OCI-M2 (cell line): ENCODE results near the gene ODF2L.

Source experiments
- DNase-seq: peaks from one replicate; lab custom pipeline; 2025; ENCODE audit not compliant: unreplicated experiment; lab: John Stamatoyannopoulos, UW

Gene ODF2L, protein sequence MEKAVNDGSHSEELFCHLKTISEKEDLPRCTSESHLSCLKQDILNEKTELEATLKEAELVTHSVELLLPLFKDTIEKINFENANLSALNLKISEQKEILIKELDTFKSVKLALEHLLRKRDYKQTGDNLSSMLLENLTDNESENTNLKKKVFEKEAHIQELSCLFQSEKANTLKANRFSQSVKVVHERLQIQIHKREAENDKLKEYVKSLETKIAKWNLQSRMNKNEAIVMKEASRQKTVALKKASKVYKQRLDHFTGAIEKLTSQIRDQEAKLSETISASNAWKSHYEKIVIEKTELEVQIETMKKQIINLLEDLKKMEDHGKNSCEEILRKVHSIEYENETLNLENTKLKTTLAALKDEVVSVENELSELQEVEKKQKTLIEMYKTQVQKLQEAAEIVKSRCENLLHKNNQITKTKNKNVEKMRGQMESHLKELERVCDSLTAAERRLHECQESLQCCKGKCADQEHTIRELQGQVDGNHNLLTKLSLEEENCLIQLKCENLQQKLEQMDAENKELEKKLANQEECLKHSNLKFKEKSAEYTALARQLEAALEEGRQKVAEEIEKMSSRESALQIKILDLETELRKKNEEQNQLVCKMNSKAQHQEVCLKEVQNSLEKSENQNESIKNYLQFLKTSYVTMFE

DNA sequence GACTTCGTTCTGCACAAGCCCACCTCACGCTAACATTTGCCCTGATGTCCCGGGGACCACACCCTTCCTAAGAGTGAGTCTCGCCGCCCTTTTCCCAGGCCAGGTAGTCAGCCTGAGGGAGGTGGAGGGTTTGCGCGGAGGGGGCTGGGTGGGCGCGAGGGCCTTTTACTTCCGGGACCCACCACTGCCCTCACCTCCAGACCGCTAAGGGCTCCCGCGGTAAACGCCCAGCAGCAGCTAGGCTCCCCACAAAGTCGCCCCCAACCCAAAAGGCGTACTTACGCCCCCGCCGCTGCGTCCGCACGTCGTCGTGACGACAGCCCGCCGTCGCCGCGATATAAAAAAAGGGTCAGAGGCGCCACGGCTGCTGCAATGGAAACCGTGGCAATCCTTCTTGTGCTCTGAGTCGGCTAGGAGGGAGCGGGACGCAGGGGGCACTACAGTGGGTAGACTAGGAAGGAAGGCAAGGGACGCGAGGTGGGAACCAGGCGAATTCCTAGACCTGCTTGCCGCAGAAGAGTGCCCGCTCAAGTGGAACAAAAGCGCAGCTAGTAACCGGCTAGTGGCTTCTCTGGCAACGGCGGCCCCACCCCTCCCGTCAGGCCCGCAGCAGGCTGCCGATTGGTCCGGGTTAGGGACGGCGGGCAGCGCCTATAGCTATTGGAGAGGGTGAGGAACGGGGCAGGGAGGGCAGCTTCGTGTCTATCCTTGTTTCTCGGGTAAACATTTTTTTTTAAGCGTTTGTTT, at the start of gene ODF2L:
TSS of gene ODF2L (minus strand) at position 573 of the 747 bp plus-strand sequence. CDS start 9,296 bp downstream, outside the sequence.
- DNase-seq, result peak; percentile 40

DNA sequence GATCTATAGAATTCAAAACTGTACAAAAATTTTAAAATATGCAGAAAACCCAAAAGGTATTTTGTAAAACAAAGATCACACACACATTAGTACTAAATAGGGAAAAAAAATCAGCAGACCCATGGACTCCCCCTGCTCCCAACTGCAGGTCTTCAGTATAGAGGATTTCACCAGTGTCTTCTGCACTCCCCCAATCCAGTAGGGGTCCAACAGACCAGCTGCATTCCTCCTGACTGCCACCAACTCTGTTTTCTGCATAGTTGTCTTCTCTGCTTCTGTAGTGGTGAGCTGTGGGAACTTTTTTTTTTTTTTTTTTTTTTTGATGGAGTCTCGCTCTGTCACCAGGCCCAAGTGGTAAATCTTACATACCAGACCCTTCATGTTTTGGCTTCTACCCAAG, 49.8 kb upstream of the ODF2L start:
- no peak for DNase-seq

DNA sequence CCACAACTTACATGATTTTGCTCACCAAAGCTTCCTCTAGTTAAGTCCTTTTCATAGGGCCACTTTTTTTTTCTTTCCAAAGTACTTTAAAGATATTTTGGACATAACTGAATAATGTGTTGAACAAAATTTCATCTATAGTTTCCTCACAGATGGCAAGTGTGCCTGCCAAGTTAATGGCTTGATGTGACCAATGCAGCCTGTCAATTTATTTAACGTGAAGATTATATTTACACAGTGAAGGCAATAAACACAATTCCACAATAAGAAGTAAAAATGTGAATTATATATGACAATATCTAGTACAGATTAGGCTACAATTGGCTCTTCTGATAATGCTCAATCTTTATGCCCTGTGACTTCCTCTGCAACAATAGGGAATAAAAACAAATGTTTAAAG, 45.9 kb upstream of the ODF2L start:
- no peak for DNase-seq

DNA sequence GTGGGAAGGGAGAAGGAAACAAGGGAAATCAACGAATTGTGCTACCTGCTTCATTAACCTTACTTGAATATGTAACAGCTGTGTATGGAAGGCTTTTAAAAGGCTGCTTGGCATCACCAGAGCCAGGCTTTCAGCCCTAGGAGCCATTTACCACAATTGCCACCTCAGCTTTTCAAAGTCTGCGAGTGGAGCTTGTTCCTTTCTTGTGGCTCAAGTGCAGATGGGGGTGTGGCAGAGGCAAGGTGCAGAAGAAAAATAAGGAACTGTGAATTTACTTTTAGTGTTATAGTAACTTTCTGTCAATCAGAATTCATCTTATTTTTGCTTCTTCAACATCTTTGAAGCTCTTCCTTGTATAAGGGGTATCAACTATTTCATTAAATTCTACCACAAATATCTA, 45.5 kb upstream of the ODF2L start:
- DNase-seq, result no peak

DNA sequence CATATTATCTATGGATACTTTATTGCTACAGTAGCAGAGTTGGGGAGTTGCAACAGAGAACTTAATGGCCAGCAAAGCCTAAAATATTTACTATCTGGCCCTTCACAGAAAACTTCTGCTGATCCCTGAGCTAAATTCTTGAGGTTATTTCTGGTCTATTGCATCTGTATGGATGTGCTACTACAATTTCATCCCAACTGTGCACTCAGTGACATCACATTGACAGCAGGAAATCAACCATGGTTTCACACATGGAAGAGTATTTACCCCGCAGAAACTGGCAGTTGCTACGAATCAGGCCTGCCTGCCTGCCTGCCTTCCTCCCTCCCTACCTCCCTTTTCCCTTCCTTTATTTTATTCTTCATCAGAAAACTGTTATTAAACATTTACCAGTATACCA, 39.9 kb upstream of the ODF2L start:
- DNase-seq, result no peak

DNA sequence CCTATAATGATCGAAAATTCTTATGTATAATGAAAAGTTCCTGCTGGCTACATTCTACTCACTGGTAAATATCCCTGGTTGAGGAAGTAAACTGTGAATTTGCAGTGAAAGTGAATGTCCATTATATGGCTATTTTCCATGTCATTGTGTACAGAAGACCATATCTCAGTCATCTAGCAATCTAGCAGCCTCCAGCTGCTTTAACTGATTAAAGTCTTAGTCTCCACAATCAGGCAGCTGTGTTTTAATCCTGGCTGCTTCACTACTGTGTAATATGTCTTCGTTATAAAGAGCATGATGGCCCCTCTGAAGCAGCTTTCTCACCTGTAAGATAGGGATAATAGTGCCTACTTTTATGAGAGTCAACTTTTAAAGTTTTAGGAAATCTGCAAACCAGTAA, 39.2 kb upstream of the ODF2L start:
- DNase-seq, result no peak

DNA sequence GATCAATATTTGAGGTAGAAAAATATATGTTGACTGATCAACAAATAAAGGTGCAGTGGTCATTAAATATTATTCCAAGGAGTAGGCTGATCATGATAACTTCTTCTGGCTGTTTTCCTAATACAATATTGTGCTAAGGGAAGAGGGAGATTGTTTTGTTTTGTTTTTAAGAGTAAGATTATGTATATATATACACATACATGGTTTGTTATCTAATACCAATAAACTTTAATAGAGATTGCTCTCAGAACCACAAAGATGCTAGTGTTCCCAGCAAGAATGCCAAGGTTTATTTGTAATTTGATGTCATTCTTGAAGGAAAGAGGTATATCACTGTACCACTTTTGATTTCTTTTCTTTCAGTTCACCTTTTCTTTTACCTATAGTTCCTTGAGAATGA, 37.9 kb upstream of the ODF2L start:
- DNase-seq, result no peak

DNA sequence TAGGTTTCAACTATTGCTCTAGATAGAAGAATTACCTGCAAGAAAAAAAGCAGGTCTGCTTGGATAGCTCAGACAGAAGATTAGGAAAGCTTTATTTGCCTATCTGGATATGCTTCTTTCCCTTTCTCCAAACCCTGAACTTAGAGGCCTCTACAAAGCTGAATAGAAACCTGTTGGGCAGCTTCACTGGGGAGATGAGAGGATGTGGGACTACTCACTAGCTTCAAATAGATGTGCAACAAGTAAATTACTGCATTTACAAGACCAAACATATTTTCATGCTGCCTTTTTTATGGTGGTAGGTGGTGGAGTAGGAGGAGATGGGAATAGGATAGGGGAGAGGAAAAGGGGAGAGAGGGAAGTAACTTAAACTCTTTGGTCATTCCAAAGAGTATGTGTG, 34.3 kb upstream of the ODF2L start:
- DNase-seq, result no peak

DNA sequence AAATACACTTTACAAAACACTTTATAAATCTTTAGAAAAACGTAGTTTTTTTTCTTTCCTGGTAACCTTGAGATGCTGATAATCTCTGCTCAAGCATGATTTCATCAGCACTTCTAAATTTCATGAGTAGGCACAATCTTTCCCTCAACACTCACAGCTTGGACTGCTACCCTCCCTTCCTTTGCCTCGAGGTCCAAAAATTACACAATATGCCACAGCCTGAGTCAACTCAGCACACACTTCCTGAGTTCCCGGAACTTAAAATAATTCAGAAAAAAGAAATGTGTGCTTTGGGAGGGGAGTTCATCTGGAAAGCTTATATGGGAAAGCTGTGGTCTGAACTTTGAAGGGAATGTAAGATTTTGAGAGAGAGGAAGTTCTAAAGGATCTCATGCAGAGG, 33.7 kb upstream of the ODF2L start:
- no peak for DNase-seq

DNA sequence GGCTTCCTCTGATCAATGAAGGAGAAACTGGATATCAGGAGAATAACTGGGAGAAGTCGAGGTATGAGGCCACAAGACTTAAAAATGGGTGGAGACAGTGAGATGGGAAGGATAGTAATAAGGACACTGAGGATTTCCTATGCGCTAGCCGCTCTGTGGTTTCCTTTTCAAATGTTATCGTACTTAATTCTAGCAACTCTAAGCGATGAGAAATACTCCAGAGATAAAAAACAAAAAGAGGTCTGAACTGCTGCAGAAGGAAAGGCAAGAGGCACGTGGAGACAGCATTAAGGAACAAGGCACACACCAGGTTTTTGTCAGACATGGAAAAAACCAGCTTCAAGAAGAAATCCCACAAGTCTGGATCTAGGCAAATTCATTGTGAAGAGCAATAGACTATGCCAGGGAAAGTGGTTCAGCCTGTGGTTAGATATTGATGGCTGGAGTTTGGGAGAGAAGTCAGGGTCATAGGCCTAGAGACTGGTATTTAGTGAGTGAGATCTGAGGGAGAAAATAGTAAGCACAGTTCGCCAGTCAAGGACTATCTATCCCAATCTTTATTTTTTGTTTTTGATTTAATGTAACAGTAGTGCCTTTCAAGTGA, 33.1 kb upstream of the ODF2L start:
- no peak for DNase-seq

DNA sequence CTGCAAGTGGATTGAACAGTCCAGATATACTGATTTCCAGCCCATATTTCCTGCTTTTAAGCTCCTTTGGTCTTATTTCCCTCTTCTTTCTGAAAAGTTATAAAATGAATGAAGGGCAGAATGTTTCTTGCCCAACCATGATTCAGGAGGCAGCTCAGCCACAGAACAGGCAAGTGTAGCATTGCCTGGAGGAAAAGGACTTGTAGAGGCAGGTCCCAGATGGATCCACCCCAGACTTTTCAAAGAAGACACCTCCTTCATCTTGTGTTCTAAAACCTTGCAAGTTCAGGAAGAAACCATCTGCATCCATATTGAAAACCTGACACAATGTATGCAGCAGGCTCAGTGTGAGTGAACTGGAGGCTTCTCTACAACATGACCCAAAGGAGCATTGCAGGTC, 27.8 kb upstream of the ODF2L start, which contains the start of gene CLCA2:
TSS of gene CLCA2 (plus strand) at position 299 of the 400 bp plus-strand sequence. CDS start at position 376, 77 bp downstream.
- DNase-seq, result no peak

DNA sequence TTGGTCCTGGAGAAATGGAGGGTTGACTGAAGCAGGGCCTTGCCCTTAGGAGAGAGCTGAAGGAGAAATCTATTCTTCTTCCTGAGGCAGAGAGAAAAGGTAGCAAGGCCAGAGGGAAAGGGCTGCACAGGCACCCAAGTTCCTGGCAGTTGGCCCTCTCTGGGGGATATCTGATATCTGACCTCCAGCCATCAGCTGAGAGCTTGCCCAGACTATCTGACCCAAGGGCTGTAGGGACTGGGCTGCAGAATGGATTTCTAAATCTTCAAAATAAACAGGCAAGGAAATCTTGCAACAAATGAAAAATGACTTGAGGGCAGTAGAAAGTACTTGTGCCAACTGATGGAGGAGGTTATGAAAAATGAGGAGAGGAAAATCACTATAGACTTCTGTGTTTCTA, 27.4 kb upstream of the ODF2L start:
- DNase-seq, result no peak

DNA sequence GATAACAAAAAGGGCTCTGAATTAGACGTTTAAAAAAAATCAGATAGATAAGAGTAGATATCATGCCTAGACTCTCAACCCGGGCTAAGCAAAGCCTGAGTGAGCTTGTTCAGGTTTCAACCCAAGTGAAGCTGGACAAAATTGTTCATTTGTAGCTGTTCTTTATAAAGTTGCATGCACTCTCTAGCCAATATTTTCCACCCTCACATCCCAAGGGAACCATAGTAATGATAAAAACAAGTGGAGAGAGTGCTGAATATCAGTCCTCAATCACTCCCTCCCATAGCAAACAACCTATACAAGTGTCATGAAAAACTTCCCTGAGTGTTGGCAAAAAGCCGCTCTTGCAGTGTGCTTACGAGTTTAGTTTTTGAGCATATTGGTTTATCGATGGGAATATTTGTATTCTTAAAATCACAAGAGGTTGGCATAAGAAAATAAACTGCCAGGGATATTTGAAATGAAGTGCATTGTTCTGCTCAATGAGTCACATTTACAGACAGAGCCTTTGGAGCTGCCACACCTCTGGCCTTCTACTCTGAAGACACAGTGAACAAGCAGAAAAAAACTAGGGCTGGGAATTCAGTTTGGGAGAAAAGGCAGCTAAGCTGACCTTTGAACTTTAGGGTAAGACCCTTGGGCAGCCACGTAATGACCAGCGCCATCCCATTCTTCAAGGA, 25.6 kb upstream of the ODF2L start:
- no peak for DNase-seq

DNA sequence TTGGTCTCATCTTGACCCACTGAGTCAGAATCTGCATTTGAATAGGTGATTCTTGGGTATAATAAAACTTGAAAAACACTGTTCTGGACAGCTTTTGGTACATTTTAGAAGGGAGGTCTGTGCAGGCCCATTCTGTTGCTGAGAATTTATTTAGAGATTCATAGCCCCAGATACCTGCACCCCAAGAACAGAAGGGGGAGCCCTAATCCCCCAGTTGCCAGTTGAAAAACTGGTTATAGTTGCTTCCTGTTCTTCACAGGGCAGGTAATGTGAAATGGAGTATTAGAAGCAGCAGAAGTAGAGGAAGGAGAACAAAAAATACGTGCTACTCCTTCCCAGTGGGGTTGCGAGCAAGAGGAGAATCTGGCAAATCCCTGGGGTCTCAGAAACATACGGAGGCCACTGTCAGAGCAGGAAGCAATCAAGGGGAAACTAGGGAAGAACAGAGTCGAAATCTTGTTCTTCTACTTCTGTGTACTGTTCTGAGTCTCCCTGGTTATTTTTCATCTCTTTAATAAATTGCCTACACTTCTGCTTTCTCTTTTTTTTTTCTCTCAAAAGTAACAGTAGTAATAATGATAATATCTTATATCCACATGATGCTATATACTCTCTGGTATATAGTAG, 23.3 kb upstream of the ODF2L start:
- DNase-seq, result no peak

DNA sequence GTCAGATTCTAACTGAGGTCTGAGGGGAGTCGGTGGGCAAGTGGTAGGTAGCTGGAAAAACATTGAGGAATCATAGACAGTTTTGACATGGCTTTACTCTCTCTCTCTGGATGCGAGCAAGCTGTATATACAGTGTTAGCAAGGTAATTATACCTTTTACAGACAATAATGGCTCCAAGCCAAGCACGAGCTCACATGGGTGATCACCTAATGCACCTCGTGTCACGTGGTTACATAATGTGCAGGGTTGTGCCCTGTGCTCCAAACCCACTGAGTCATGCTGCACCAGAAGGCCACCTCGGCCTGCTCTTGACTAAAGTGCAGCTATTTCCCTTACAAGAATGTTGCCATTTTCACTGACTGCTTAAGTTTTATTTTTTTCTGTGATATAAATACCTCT, 20.2 kb upstream of the ODF2L start:
- no peak for DNase-seq

DNA sequence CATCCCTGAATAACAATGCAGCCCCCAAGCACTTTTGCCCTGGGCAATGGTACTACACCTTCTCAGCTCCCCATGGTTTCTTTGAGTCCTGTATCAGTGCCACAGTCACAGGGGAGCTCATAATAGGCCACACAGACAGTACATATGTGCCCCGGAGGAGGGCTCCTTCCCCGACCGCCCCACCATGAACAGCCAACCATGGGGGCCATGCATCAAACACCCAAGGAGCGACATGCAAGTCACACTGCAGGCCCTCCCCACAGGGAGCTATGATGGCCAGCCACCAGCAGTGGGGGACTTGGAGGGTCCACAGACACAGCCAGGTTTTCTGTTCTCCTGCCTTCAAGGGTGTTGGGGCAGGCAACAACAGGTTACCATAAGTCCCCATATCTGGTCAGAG, 14.8 kb upstream of the ODF2L start:
- DNase-seq, result no peak

DNA sequence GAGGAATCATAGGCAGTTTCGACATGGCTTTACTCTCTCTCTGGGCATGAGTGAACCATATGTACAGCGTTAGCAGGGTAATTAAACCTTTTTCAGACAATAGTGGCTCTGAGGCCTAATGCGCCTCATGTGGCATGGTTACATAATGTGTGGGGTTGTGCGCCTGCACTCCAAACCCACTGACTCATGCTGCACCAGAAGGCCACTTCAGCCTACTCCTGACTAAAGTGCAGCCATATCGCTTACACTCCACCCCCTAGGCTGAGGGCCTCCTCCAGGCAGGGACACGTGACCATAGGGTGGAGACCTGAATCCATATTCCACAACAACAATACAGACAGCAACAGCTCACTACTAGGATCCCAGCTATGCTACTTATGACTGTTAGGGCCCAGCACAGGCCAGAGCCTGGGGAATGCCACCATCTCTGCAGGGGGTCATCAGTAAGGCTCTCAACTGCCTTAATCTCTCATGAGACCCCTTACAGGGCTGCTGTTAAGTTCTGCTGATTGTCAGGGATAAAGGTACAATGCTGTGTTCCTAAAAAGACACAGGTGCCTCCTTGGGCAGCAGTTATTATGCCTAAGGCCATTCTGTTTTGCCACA, 13.4 kb upstream of the ODF2L start:
- DNase-seq, result no peak

DNA sequence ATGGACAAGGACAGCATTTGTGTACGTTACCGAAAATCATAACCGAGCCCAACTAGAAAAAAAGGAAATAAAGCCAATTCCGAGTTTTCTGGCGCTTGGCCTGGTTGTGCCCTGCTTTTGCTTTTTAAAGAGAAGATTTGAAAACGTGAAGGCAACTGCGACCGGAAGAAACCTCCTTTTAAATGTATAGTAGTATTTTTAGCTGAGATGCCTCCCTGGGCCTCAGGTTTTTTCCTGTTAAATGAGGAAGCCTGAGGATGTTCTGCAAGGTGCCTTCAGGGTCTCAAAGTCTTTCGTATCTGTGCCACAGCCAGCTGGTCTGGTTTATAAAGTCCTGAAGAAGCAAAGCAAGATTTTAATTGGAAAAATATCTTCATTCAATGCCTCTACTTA, 371 bp upstream of the ODF2L start:
- no peak for DNase-seq

DNA sequence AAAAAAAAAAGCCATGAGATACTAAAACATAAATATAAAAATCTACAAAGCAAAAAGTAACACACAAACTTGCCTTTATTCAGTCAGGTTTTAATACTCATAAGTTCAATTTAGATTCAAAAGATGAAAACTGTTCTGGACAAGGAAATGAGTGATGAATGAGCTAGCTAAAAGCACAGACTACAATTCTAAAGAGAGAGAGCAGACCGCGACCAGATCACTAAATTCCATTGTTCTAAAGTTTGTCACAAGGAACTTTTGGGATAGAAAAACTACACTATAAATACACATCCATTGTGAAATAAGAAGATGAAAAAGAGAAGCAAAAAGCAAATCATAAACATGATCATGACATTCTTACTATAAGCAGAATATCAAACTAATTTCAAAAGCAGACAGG, 1.7 kb downstream of the ODF2L start:
- no peak for DNase-seq

DNA sequence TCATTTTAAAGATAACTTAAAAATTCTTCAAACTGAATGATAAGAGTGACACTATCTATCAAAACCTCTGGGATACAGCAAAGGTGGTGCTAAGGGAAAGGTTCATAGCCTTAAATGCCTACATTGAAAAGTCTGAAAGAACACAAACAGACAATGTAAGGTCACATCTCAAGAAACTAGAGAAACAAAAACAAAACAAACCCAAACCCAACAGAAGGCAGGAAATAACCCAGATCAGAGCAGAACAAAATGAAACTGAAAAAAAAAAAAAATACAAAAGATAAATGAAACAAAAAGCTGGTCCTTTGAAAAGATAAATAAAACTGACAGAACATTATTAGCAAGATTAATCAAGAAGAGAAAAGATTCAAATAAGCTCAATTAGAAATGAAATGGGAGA, 6.8 kb downstream of the ODF2L start:
- no peak for DNase-seq
